GM12878 (cell line): ENCODE results near the gene MPRIP. TPM values are rescaled to one million over a fixed set of nuclear protein-coding genes. Genes with fewer than 3 reads are reported as not detected.

ENCODE experiments used
- ATAC-seq: fragments of 200-7000 bp; cut with Tn5 transposase; 3 replicates; pipeline ENCODE4 v1.9.1; 2020; ENCODE audit warnings: mild to moderate bottlenecking, moderate library complexity
- BruUV-seq: library from RNA; stranded (reverse); fragments of 400-500 nt; replicated peaks from 2 replicates; lab custom pipeline; 2021; lab: Mats Ljungman, UMichigan
- CTCF ChIA-PET: fragments of 300-600 bp; sonication (Branson Sonifier 250); formaldehyde crosslinking; extraction: SDS; loops from one replicate; lab custom pipeline; 2021; ENCODE audit warnings: inconsistent platforms; lab: Yijun Ruan, JAX
- POLR2A ChIA-PET: fragments of 350-600 bp; formaldehyde crosslinking; extraction: SDS; loops from one replicate; lab custom pipeline; 2021; ENCODE audit warnings: inconsistent platforms; lab: Charles Lee
- RAD21 ChIA-PET: fragments of 300-600 bp; sonication (Branson Sonifier 250); formaldehyde crosslinking; loops from one replicate; lab custom pipeline; 2023; ENCODE audit warnings: antibody characterized with exemption; ENCODE audit not compliant: unreplicated experiment; lab: Charles Lee
- SMC1A ChIA-PET: fragments of 300-600 bp; sonication (Branson Sonifier 250); formaldehyde crosslinking; loops from one replicate; lab custom pipeline; 2023; ENCODE audit not compliant: unreplicated experiment, uncharacterized antibody; lab: Charles Lee
- DNase-seq: peaks from one replicate; pipeline ENCODE4 v3.0.0-alpha.2; 2011; ENCODE audit warnings: low read depth, low spot score
- FAIRE-seq: peaks from 3 replicates; lab custom pipeline; 2011; peaks lifted over from hg19 to GRCh38; lab: Jason Lieb, UNC
- H2AFZ ChIP-seq: 2 replicates; pipeline ENCODE4 v1.6.0; 2011; ENCODE audit warnings: low read depth, low read length, control low read depth; ENCODE audit not compliant: control insufficient read depth
- H3K27ac ChIP-seq: 2 replicates; pipeline ENCODE4 v1.5.1; 2011; ENCODE audit warnings: control low read depth; ENCODE audit not compliant: control insufficient read depth, insufficient read depth
- H3K27me3 ChIP-seq, 2 experiments: replicated peaks in 1 of 2; 2 replicates each; pipeline versions ENCODE4 v1.6.0 to v1.6.1; 2011; ENCODE audit warnings: low read length in 1 of 2; ENCODE audit not compliant: control insufficient read depth in 2 of 2, insufficient read depth in 2 of 2
- H3K36me3 ChIP-seq, 2 experiments: 2 replicates each; pipeline ENCODE4 v1.5.1; 2011; ENCODE audit warnings: low read length in 1 of 2; ENCODE audit not compliant: control insufficient read depth in 2 of 2, insufficient read depth in 2 of 2
- H3K4me1 ChIP-seq: 2 replicates; pipeline ENCODE4 v1.6.1; 2011; ENCODE audit warnings: mild to moderate bottlenecking, low read length, moderate library complexity, mixed read lengths; ENCODE audit not compliant: control insufficient read depth, insufficient read depth
- H3K4me2 ChIP-seq: 2 replicates; pipeline ENCODE4 v1.6.0; 2011; ENCODE audit warnings: control low read depth; ENCODE audit not compliant: control insufficient read depth, insufficient read depth
- H3K4me3 ChIP-seq: fragments of 200-600 bp; sonication (generic); 2 replicates; pipeline ENCODE4 v1.5.1; 2016
- H3K79me2 ChIP-seq: 2 replicates; pipeline ENCODE4 v1.6.0; 2011; ENCODE audit warnings: low read length; ENCODE audit not compliant: control insufficient read depth, insufficient read depth
- H3K9ac ChIP-seq: 2 replicates; pipeline ENCODE4 v1.8.0; 2011; ENCODE audit warnings: low read length, control low read depth, mixed read lengths; ENCODE audit not compliant: control insufficient read depth, insufficient read depth
- H3K9me3 ChIP-seq: replicated peaks from 3 replicates; pipeline ENCODE4 v1.5.1; 2011; ENCODE audit warnings: mild to moderate bottlenecking, low read length; ENCODE audit not compliant: control insufficient read depth, insufficient read depth
- H4K20me1 ChIP-seq: 2 replicates; pipeline ENCODE4 v1.6.0; 2011; ENCODE audit not compliant: control insufficient read depth, insufficient read depth
- BMI1 ChIP-seq: fragments of 450-650 bp; IDR thresholded peaks from 2 replicates; pipeline ENCODE4 v1.6.1; 2016; ENCODE audit warnings: mild to moderate bottlenecking, moderate library complexity, borderline replicate concordance
- CHD1 ChIP-seq: IDR thresholded peaks from 2 replicates; pipeline ENCODE4 v1.6.1; 2012; ENCODE audit warnings: low read depth, low read length, improper control_type of control experiment
- CREB1 ChIP-seq: IDR thresholded peaks from 2 replicates; pipeline ENCODE4 v1.6.1; 2012; ENCODE audit warnings: low read depth, mild to moderate bottlenecking, inconsistent platforms
- FOXK2 ChIP-seq: fragments of 450-650 bp; IDR thresholded peaks from 2 replicates; pipeline ENCODE4 v1.6.1; 2017; ENCODE audit warnings: mild to moderate bottlenecking, moderate library complexity
- IKZF2 ChIP-seq, 2 experiments: fragments of 450-650 bp; IDR thresholded peaks; 2 replicates each; pipeline ENCODE4 v1.6.1; 2017; ENCODE audit warnings: mild to moderate bottlenecking in 2 of 2, moderate library complexity in 2 of 2
- MEF2A ChIP-seq: IDR thresholded peaks from 2 replicates; pipeline ENCODE4 v1.6.1; 2011; ENCODE audit warnings: low read depth, mild to moderate bottlenecking, low read length, moderate library complexity; ENCODE audit not compliant: insufficient read depth
- MTA3 ChIP-seq: IDR thresholded peaks from 2 replicates; pipeline ENCODE4 v1.6.1; 2012; ENCODE audit warnings: low read length, inconsistent platforms, borderline replicate concordance
- WGBS: methylation state at CpG from one replicate; pipeline ENCODE4 v1.1.6; 2016; ENCODE audit warnings: low lambda C conversion rate; ENCODE audit not compliant: insufficient replicate concordance, insufficient coverage; ENCODE audit errors: missing lambda C conversion rate; 5-methylcytosine and 5-hydroxymethylcytosine counted together
- in situ Hi-C: fragments of 300-500 bp; cut with MboI; formaldehyde crosslinking; loops from 9 replicates; pipeline ENCODE4 v1.14.3; 2018; ENCODE audit warnings: mixed read lengths
- intact Hi-C: fragments of 100-400 bp; cut with micrococcal nuclease; formaldehyde crosslinking; loops from one replicate; pipeline ENCODE4 v1.14.2; 2022; ENCODE audit not compliant: unreplicated experiment
- polyA plus RNA-seq, 11 experiments: library from polyadenylated mRNA; depleted of rRNA in 4 of 11; unstranded in 6 of 11; stranded (reverse) in 5 of 11; fragments of >200 nt; fragmentation: Nextera tagmentation in 4 of 11; fragmentation: Illumina TruSeq in 1 of 11; extraction: Ambion mirVana in 4 of 11; extraction: Trizol in 1 of 11; gene quantifications; 1 replicate in 1 of 11; 2 replicates in 10 of 11; pipeline versions ENCODE4 v1.2.1 to v1.2.3, GENCODE V29; 2011 to 2016; ENCODE audit warnings: inconsistent platforms in 2 of 11, missing spikeins in 2 of 11, low read depth in 1 of 11
- total RNA-seq, 4 experiments: library from RNA; depleted of rRNA in 3 of 4; stranded (reverse); fragments of >200 nt in 3 of 4; fragmentation: Illumina TruSeq in 1 of 4; extraction: Trizol in 1 of 4; gene quantifications; 2 replicates each; pipeline versions ENCODE4 v1.2.1 to v1.2.3, GENCODE V29; 2013 to 2021
- TF ChIP-seq, protein P1 (sequence below): IDR thresholded peaks from 2 replicates; pipeline ENCODE4 v1.6.1; 2012; ENCODE audit warnings: low read depth, low read length, improper control_type of control experiment
- TF ChIP-seq, protein P2 (sequence below): IDR thresholded peaks from 2 replicates; pipeline ENCODE4 v1.6.1; 2011; ENCODE audit warnings: borderline replicate concordance, low read depth, mild to moderate bottlenecking, moderate library complexity, mixed read lengths, low read length; ENCODE audit not compliant: insufficient read depth; ENCODE audit errors: extremely low read length

The MPRIP gene
- total and polyA plus RNA-seq, 10 of the 15 experiments (the other 5 are each of a cell fraction or from before 2014, with no cell fraction given), result 16.5 to 168 (median 71.7) TPM

DNA sequence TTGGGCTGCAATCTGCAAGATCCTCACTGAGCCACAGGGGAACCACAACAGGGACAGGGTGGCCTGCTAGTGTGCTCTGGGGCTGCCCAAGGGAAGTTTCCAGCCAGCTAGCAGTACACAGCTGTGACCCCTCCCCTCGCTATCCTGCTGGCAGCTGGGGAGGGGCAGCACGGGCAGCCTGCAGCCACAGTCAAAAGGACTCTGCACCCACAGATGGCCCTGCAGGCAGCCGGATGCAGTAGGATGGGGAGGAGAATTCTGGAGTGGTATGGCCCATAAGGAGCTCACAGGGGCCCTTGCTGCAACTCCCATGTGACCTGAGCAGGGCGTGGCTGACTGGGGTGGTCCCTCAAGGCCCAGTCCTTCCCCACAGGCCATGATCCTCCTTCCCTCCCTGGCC lies 89.6 kb downstream of the MPRIP start:
- ATAC-seq (no peak), FAIRE-seq (no peak), DNase-seq (no peak)
- ChIA-PET SMC1A (no interaction called here), CTCF (no interaction called here), RAD21 (no interaction called here), POLR2A (no interaction called here)
- Histone ChIP-seq H3K27ac (no peak overlapping the region), H4K20me1 (no peaks in the 10 kb centered on the region; the same call in 1 of the 2 replicates), H3K9ac (no peak overlapping the region), H3K36me3 (peaks cover 25 to 45% of the 10 kb centered on the region in 2 experiments), H2AFZ (no peak overlapping the region), H3K4me3 (no peak overlapping the region), H3K4me1 (no peaks in the 10 kb centered on the region), H3K79me2 (no peaks in the 10 kb centered on the region), H3K27me3 (no peaks in the 10 kb centered on the region), H3K9me3 (no peaks in the 10 kb centered on the region), H3K4me2 (no peak overlapping the region)
- in situ Hi-C loops, result no loop called here
- 69% methylated on average over 4 of the region's 4 CpGs for WGBS
- TF ChIP-seq, protein P1, sequence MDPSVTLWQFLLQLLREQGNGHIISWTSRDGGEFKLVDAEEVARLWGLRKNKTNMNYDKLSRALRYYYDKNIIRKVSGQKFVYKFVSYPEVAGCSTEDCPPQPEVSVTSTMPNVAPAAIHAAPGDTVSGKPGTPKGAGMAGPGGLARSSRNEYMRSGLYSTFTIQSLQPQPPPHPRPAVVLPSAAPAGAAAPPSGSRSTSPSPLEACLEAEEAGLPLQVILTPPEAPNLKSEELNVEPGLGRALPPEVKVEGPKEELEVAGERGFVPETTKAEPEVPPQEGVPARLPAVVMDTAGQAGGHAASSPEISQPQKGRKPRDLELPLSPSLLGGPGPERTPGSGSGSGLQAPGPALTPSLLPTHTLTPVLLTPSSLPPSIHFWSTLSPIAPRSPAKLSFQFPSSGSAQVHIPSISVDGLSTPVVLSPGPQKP, result no peak
- no peak for TF ChIP-seq BMI1
- TF ChIP-seq, protein P2, sequence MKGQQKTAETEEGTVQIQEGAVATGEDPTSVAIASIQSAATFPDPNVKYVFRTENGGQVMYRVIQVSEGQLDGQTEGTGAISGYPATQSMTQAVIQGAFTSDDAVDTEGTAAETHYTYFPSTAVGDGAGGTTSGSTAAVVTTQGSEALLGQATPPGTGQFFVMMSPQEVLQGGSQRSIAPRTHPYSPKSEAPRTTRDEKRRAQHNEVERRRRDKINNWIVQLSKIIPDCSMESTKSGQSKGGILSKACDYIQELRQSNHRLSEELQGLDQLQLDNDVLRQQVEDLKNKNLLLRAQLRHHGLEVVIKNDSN, result no peak
- no peak for TF ChIP-seq MEF2A
- TF ChIP-seq FOXK2, result no peak
- no peak for TF ChIP-seq CREB1
- TF ChIP-seq MTA3, result no peak
- TF ChIP-seq CHD1, result no peak
- TF ChIP-seq IKZF2 (IDR thresholded peaks at IDR 0.05), result no peak
- intact Hi-C loops, result no loop called here
- no TSS peak for BruUV-seq
